Measurements from ENCODE around the gene STAT3.

Gene STAT3

DNA sequence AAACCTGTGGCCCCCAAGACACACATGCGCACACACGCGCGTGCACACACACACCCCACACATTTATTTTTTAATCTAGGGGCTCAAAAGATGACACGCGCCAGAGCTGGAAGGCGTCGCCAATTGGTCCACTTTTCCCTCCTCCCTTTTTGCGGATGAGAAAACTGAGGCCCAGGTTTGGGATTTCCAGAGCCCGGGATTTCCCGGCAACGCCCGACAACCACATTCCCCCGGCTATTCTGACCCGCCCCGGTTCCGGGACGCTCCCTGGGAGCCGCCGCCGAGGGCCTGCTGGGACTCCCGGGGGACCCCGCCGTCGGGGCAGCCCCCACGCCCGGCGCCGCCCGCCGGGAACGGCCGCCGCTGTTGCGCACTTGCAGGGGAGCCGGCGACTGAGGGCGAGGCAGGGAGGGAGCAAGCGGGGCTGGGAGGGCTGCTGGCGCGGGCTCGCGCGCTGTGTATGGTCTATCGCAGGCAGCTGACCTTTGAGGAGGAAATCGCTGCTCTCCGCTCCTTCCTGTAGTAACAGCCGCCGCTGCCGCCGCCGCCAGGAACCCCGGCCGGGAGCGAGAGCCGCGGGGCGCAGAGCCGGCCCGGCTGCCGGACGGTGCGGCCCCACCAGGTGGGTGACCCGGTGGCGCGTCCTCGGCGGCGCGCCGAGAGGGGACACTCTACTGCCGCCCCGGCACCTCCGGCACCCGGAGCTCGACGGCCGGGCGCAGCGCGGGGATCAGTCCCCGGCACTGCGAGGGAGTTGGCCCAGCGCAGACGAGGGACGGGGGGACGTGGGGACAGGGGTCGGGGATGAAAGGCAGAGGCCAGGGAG lies 100.1 kb downstream of the STAT3 start, which contains the start of gene STAT5A:
STAT5A (plus strand) TSS at position 522 of the 826 bp plus-strand sequence. CDS start 914 bp downstream, outside the sequence.
- no peaks in the 10 kb centered on the region for H3K9me3 ChIP-seq (ENCODE audit: control insufficient read depth, insufficient read depth, low read length)
- no peak within 1 kb of the TSS for H3K27ac ChIP-seq (ENCODE audit: low read length)
- peaks cover 3% of the 10 kb centered on the region; the same call in 1 of the 2 replicates for H3K27me3 ChIP-seq (ENCODE audit: control insufficient read depth, insufficient read depth, low read length)
- no CpG with 5 or more reads among the region's 88 CpGs for WGBS (ENCODE audit: insufficient coverage, insufficient read length)
- H3K4me3 ChIP-seq (ENCODE audit: low read length): peak within 1 kb of the TSS; percentile 29; the same call in 1 of the 2 replicates
- H3K4me1 ChIP-seq (ENCODE audit: control insufficient read depth, insufficient read depth, low read length): 0 out of 2 replicates have a peak, but pooled peaks cover 3% of the 10 kb centered on the region
- no peak for DNase-seq (ENCODE audit: low read depth, low spot score)
- no peaks in the 10 kb centered on the region for H3K36me3 ChIP-seq (ENCODE audit: control insufficient read depth, insufficient read depth, low read length)

GRCh38 chr17:42287305-42287976 lies 100.8 kb downstream of the STAT3 start:
- Histone ChIP-seq H3K4me1 (ENCODE audit: control insufficient read depth, insufficient read depth, low read length) (0 out of 2 replicates have a peak, but pooled peaks cover 3% of the 10 kb centered on the region), H3K9me3 (ENCODE audit: control insufficient read depth, insufficient read depth, low read length) (no peaks in the 10 kb centered on the region), H3K27ac (ENCODE audit: low read length) (no peak overlapping the region), H3K36me3 (ENCODE audit: control insufficient read depth, insufficient read depth, low read length) (no peaks in the 10 kb centered on the region), H3K27me3 (ENCODE audit: control insufficient read depth, insufficient read depth, low read length) (peaks cover 3% of the 10 kb centered on the region; the same call in 1 of the 2 replicates), H3K4me3 (ENCODE audit: low read length) (no peak overlapping the region)
- DNase-seq (ENCODE audit: low read depth, low spot score): no peak
- no CpG with 5 or more reads among the region's 14 CpGs for WGBS (ENCODE audit: insufficient coverage, insufficient read length)

- Histone ChIP-seq H3K27me3 (ENCODE audit: control insufficient read depth, insufficient read depth, low read length) (peaks cover 3% of the 10 kb centered on the region; the same call in 1 of the 2 replicates), H3K27ac (ENCODE audit: low read length) (no peak overlapping the region), H3K9me3 (ENCODE audit: control insufficient read depth, insufficient read depth, low read length) (no peaks in the 10 kb centered on the region), H3K36me3 (ENCODE audit: control insufficient read depth, insufficient read depth, low read length) (no peaks in the 10 kb centered on the region), H3K4me3 (ENCODE audit: low read length) (no peak overlapping the region), H3K4me1 (ENCODE audit: control insufficient read depth, insufficient read depth, low read length) (0 out of 2 replicates have a peak, but pooled peaks cover 3% of the 10 kb centered on the region)
- no CpG with 5 or more reads among the region's 5 CpGs for WGBS (ENCODE audit: insufficient coverage, insufficient read length)
- DNase-seq (ENCODE audit: low read depth, low spot score): no peak
These were observed 101.6 kb downstream of the STAT3 start for GRCh38 chr17:42286411-42287221.

DNA sequence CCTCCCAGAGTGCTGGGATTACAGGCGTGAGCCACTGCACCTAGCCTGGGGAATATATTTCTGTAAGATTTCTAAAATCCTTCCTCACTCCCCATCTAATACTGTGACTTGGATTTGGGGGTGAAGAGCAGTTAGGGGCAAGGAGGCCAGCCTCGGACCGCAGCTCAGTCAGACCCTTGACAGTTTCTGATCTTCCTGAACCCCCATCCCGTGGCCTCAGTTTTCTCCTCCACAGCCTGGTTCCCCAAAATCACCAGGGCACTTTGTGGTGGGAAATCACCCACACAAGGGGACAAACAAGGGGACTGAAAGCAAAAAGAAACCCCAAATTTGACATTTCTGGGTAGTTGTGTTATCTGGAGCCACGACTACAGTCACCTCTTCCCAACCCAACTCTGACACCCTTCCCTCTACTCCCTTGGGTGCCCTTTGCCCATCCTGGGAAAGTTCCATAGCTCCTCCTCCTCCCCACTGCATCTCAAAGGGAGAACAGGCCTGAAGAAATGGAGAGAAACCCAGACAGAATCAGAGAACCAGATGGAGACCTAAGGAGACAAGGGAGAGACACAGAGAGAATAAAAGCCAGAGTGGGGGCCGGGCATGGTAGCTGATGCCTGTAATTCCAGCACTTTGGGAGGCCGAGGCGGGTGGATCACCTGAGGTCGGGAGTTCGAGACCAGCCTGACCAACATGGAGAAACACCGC lies 102.7 kb downstream of the STAT3 start:
- 0 out of 2 replicates have a peak, but pooled peaks cover 3% of the 10 kb centered on the region for H3K4me1 ChIP-seq (ENCODE audit: control insufficient read depth, insufficient read depth, low read length)
- WGBS (ENCODE audit: insufficient coverage, insufficient read length): no CpG with 5 or more reads among the region's 11 CpGs
- H3K27me3 ChIP-seq (ENCODE audit: control insufficient read depth, insufficient read depth, low read length): peaks cover 3% of the 10 kb centered on the region; the same call in 1 of the 2 replicates
- no peak overlapping the region for H3K4me3 ChIP-seq (ENCODE audit: low read length)
- H3K36me3 ChIP-seq (ENCODE audit: control insufficient read depth, insufficient read depth, low read length): no peaks in the 10 kb centered on the region
- no peak overlapping the region for H3K27ac ChIP-seq (ENCODE audit: low read length)
- H3K9me3 ChIP-seq (ENCODE audit: control insufficient read depth, insufficient read depth, low read length): no peaks in the 10 kb centered on the region
- no peak for DNase-seq (ENCODE audit: low read depth, low spot score)

GRCh38 chr17:42284566-42284965 lies 103.7 kb downstream of the STAT3 start:
- WGBS (ENCODE audit: insufficient coverage, insufficient read length): no CpG with 5 or more reads among the region's 7 CpGs
- H3K27me3 ChIP-seq (ENCODE audit: control insufficient read depth, insufficient read depth, low read length): peaks cover 3% of the 10 kb centered on the region; the same call in 1 of the 2 replicates

DNA sequence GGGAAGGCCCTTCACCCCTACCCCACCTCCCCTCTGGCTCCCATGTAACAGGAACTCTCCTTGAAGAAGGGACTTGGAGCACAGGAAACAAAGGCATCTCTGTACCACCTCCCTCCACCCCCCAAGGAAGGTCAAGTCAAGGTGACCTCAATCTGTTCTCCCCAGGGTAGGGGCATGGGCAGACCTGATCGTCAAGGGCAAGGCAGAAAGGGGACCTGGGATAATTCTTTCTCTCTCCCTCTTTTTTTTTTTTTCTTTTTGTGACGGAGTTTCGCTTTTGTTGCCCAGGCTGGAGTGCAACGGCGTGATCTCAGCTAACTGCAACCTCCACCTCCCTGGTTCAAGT lies 104.2 kb downstream of the STAT3 start:
- Histone ChIP-seq H3K9me3 (ENCODE audit: control insufficient read depth, insufficient read depth, low read length) (no peaks in the 10 kb centered on the region), H3K4me1 (ENCODE audit: control insufficient read depth, insufficient read depth, low read length) (0 out of 2 replicates have a peak, but pooled peaks cover 1% of the 10 kb centered on the region), H3K4me3 (ENCODE audit: low read length) (no peak overlapping the region), H3K27ac (ENCODE audit: low read length) (no peak overlapping the region), H3K27me3 (ENCODE audit: control insufficient read depth, insufficient read depth, low read length) (peaks cover 3% of the 10 kb centered on the region; the same call in 1 of the 2 replicates), H3K36me3 (ENCODE audit: control insufficient read depth, insufficient read depth, low read length) (no peaks in the 10 kb centered on the region)
- DNase-seq (ENCODE audit: low read depth, low spot score): no peak
- no CpG with 5 or more reads among the region's 5 CpGs for WGBS (ENCODE audit: insufficient coverage, insufficient read length)

More at GRCh38 chr17:42284566-42284965, 103.7 kb downstream of the STAT3 start:
- no peaks in the 10 kb centered on the region for H3K9me3 ChIP-seq (ENCODE audit: control insufficient read depth, insufficient read depth, low read length)
- H3K27ac ChIP-seq (ENCODE audit: low read length): no peak overlapping the region
- 0 out of 2 replicates have a peak, but pooled peaks cover 3% of the 10 kb centered on the region for H3K4me1 ChIP-seq (ENCODE audit: control insufficient read depth, insufficient read depth, low read length)
- no peak for DNase-seq (ENCODE audit: low read depth, low spot score)
- no peaks in the 10 kb centered on the region for H3K36me3 ChIP-seq (ENCODE audit: control insufficient read depth, insufficient read depth, low read length)
- H3K4me3 ChIP-seq (ENCODE audit: low read length): no peak overlapping the region

GRCh38 chr17:42283241-42284023 lies 104.8 kb downstream of the STAT3 start:
- no peaks in the 10 kb centered on the region for H3K36me3 ChIP-seq (ENCODE audit: control insufficient read depth, insufficient read depth, low read length)
- no peaks in the 10 kb centered on the region for H3K9me3 ChIP-seq (ENCODE audit: control insufficient read depth, insufficient read depth, low read length)
- no peak for DNase-seq (ENCODE audit: low read depth, low spot score)
- H3K27ac ChIP-seq (ENCODE audit: low read length): no peak overlapping the region
- no peak overlapping the region for H3K4me3 ChIP-seq (ENCODE audit: low read length)
- peaks cover 3% of the 10 kb centered on the region; the same call in 1 of the 2 replicates for H3K27me3 ChIP-seq (ENCODE audit: control insufficient read depth, insufficient read depth, low read length)
- H3K4me1 ChIP-seq (ENCODE audit: control insufficient read depth, insufficient read depth, low read length): 0 out of 2 replicates have a peak, but pooled peaks cover 1% of the 10 kb centered on the region
- no CpG with 5 or more reads among the region's 7 CpGs for WGBS (ENCODE audit: insufficient coverage, insufficient read length)

- H3K27me3 ChIP-seq (ENCODE audit: control insufficient read depth, insufficient read depth, low read length): no peaks in the 10 kb centered on the region
- H3K4me1 ChIP-seq (ENCODE audit: control insufficient read depth, insufficient read depth, low read length): 0 out of 2 replicates have a peak, but pooled peaks cover 1% of the 10 kb centered on the region
- no peaks in the 10 kb centered on the region for H3K9me3 ChIP-seq (ENCODE audit: control insufficient read depth, insufficient read depth, low read length)
- H3K36me3 ChIP-seq (ENCODE audit: control insufficient read depth, insufficient read depth, low read length): no peaks in the 10 kb centered on the region
- no peak overlapping the region for H3K4me3 ChIP-seq (ENCODE audit: low read length)
- DNase-seq (ENCODE audit: low read depth, low spot score): no peak
- no peak overlapping the region for H3K27ac ChIP-seq (ENCODE audit: low read length)
- WGBS (ENCODE audit: insufficient coverage, insufficient read length): no CpG with 5 or more reads among the region's 6 CpGs
These were observed 105.7 kb downstream of the STAT3 start for GRCh38 chr17:42282478-42283080.

All from iPS DF 6.9 (cell line).